ENCODE measurements around the gene CDK14. TPM values are rescaled to one million over a fixed set of nuclear protein-coding genes. Genes with fewer than 3 reads are reported as not detected.

CDK14 gene
- total and polyA plus RNA-seq, 2 donors (not counting 3 experiments of a cell fraction or from before 2014, with no cell fraction given): 5.5 to 34.2 TPM

DNA sequence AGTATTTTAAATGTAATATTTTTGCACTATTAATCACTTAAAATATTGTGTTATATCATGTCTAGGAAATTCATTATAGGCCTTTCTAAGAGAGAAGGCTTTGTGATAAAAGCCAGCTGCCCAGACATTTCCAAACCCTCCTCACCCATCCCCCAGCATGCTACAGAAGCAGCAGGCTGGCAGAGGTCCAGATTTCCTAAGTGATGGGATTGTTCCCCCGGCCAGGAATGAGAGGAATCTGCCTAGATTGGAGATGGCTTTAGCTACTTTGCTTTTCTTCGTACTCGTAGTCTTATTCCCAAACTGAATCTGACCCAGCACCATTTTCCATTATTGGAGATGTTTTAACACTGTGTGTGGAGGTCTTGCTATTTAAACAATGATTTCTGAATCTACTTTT lies 29.4 kb downstream of the CDK14 start:
- dilution Hi-C loops (cut with MboI; ENCODE audit: extremely low pct_ligation_motif_present, low sequenced_read_pairs) (no loop called here), intact Hi-C loops (cut with micrococcal nuclease) (loop anchor here (1.0 to 10.0 kb wide), 2 partner anchors 29 to 471 kb away; partner anchors contain the start of genes CDK14 and STEAP1)
- Histone ChIP-seq H3K27ac (ENCODE audit: insufficient read depth, low read depth, low read length) (peak overlapping the region; percentile 45), H3K9me1 (replicated peaks; ENCODE audit: control insufficient read depth, extremely low read depth, insufficient read depth, low read length) (no peaks in the 10 kb centered on the region), H3K4me1 (ENCODE audit: control insufficient read depth, extremely low read depth, insufficient read depth, low read length) (peaks cover 50% of the 10 kb centered on the region), H3K4me2 (ENCODE audit: insufficient read depth, low read length) (peak overlapping the region; percentile 48), H3K9me3 (replicated peaks; ENCODE audit: control insufficient read depth, insufficient read depth, low read length) (no peaks in the 10 kb centered on the region), H3K27me3 (ENCODE audit: control insufficient read depth in 2 of 2, insufficient read depth in 2 of 2, low read length in 2 of 2) (no peaks in the 10 kb centered on the region), H3K79me2 (ENCODE audit: control insufficient read depth, insufficient read depth, low read length) (peaks cover 16% of the 10 kb centered on the region), H3K36me3 (ENCODE audit: control insufficient read depth in 2 of 2, extremely low read depth in 1 of 2, insufficient read depth in 2 of 2, low read length in 2 of 2) (no peaks in the 10 kb centered on the region), H3K9ac (replicated peaks; ENCODE audit: extremely low read depth, insufficient read depth, low read length) (peak overlapping the region; percentile 35), H2AFZ (ENCODE audit: low read depth, low read length) (no peak overlapping the region), H4K20me1 (replicated peaks; ENCODE audit: control insufficient read depth, extremely low read depth, insufficient read depth, low read length) (no peaks in the 10 kb centered on the region), H3K4me3 (replicated peaks in 1 of 3; ENCODE audit: insufficient read depth in 1 of 3, low read depth in 1 of 3, low read length in 3 of 3) (peak overlapping the region in 1 of 3 experiments; percentile 37)
- FAIRE-seq (no peak), DNase-seq (ENCODE audit: low read depth, low spot score) (peak; percentile 58)
- ChIA-PET CTCF (interaction anchor here (0.9 to 7.0 kb wide), 7 partner anchors 12 to 409 kb away, joined by 3 to 72 read pairs (median 5); partner anchors contain the start of gene CDK14), POLR2A (no interaction called here)
- BruUV-seq (replicated peaks): TSS peak; percentile 37
- TF ChIP-seq POLR2AphosphoS5 (IDR thresholded peaks at IDR 0.05; ENCODE audit: insufficient read depth, low read depth, low read length) (no peak), MAX (IDR thresholded peaks at IDR 0.05; ENCODE audit: insufficient read depth, insufficient read length) (no peak), FOS (IDR thresholded peaks at IDR 0.05; ENCODE audit: borderline replicate concordance, insufficient read depth, low read length) (no peak), POLR2A (IDR thresholded peaks at IDR 0.05; ENCODE audit: low read depth, low read length) (no peak), GATA2 (IDR thresholded peaks at IDR 0.05; ENCODE audit: insufficient read depth, insufficient read length, low read depth, low read length) (no peak), EZH2 (IDR thresholded peaks at IDR 0.05; ENCODE audit: borderline replicate concordance, low read depth, low read length, severe bottlenecking) (no peak), MYC (IDR thresholded peaks at IDR 0.05; ENCODE audit: low read depth, low read length) (no peak), JUN (IDR thresholded peaks at IDR 0.05; ENCODE audit: borderline replicate concordance, insufficient read depth, insufficient read length, low read depth) (no peak), CTCF (IDR thresholded peaks at IDR 0.05; ENCODE audit: extremely low read depth in 1 of 2, insufficient read depth in 1 of 2, low read depth in 1 of 2, low read length in 2 of 2) (no peak)
